ENCODE results near the gene TNS3. TPM values are rescaled to one million over a fixed set of nuclear protein-coding genes. Genes with fewer than 3 reads are reported as not detected.

The TNS3 gene
- total and polyA plus RNA-seq, 2 donors (not counting 1 experiment from before 2014, with no cell fraction given): 11.4 to 77.5 TPM

DNA sequence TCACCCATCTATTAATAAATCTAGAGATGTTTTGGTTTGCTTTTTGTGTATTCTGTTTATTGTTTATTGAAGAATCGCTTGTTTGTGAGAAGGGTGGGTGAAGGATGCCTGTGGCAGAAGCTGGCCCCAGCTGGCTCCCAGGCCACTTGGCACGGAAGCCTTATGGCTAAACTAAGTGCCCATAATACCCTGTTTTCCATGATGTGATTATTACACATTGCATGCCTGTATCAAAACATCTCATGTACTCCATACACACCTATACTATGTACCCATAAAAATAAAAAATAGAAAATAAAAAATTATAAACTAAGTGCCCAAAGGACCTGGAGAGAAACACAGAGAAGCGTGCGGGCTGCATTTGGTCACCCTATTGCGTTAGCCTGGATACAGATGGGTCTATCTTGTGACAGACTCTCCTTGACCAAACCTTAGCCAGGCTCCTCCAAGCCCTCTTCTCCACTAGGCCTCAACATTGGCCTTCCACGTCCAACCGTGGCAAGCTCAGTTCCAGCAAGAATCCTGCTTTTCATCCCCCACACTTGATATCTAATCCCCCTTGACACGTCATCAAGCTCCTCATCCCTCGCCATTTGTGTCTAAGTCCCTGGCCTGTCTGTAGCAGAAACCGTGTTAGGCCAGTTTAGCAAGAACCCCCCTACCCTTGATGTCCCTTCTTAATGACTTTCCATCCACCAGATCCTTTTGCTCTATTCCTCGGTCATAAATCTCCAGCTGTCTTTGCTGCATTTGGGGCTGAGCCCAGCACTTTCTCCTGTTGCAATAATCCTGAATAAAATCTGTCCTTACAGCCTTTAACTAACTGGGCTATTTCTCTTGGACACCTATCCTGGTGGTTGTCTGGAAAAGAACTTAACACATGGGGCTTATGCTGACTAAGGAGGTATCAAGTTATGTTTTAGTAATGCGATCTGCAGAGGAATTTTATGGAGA lies 245.2 kb downstream of the TNS3 start:
- CTCF ChIA-PET: no interaction called here
- Mint-ChIP-seq H3K27me3 (no peaks in the 10 kb centered on the region), H3K9me3 (ENCODE audit: insufficient read depth) (no peaks in the 10 kb centered on the region), H3K4me1 (no peaks in the 10 kb centered on the region), H3K4me3 (no peak overlapping the region), H3K27ac (no peak overlapping the region)
- intact Hi-C loops (cut with micrococcal nuclease): no loop called here
- peaks cover 0 to 4% of the 10 kb centered on the region in 2 experiments for H3K36me3 ChIP-seq (replicated peaks in 1 of 2; ENCODE audit: control extremely low read depth in 1 of 2, control insufficient read depth in 1 of 2, extremely low read depth in 1 of 2, insufficient read depth in 2 of 2, low read length in 1 of 2)
- H3K9me3 ChIP-seq (ENCODE audit: control extremely low read depth in 1 of 3, control insufficient read depth in 2 of 3, insufficient read depth in 1 of 3, low read length in 2 of 3): no peaks in the 10 kb centered on the region
- H3K27ac ChIP-seq (ENCODE audit: low read length in 2 of 2): no peak overlapping the region
- DNase-seq (no peak), ATAC-seq (ENCODE audit: low read depth) (no peak)
- no peaks in the 10 kb centered on the region for H3K27me3 ChIP-seq (replicated peaks in 1 of 4; ENCODE audit: control extremely low read depth in 1 of 4, control insufficient read depth in 3 of 4, insufficient read depth in 4 of 4, low read length in 3 of 4)
- POLR2A ChIA-PET: no interaction called here
- no peak overlapping the region for H2AFZ ChIP-seq (ENCODE audit: insufficient read depth, low read depth, low read length, poor library complexity, severe bottlenecking)
- no peak overlapping the region for H3K4me3 ChIP-seq (ENCODE audit: control extremely low read depth in 1 of 5, extremely low read depth in 1 of 5, insufficient read depth in 1 of 5, low read depth in 2 of 5, low read length in 4 of 5)
- H3K4me1 ChIP-seq (ENCODE audit: control insufficient read depth in 2 of 2, insufficient read depth in 2 of 2, low read length in 2 of 2): no peaks in the 10 kb centered on the region
- 98% methylated on average over 9 of the region's 12 CpGs for WGBS (ENCODE audit: insufficient coverage)
- no peaks in the 10 kb centered on the region for H4K20me1 ChIP-seq (ENCODE audit: control insufficient read depth, insufficient read depth, low read length, poor library complexity, severe bottlenecking)
- no peaks in the 10 kb centered on the region for H3K79me2 ChIP-seq (ENCODE audit: control insufficient read depth, insufficient read depth, low read length)
- no peak overlapping the region for H3K9ac ChIP-seq (ENCODE audit: low read length)
- H3K4me2 ChIP-seq (replicated peaks; ENCODE audit: low read depth, low read length, poor library complexity, severe bottlenecking): no peak overlapping the region
- TF ChIP-seq, protein P1, sequence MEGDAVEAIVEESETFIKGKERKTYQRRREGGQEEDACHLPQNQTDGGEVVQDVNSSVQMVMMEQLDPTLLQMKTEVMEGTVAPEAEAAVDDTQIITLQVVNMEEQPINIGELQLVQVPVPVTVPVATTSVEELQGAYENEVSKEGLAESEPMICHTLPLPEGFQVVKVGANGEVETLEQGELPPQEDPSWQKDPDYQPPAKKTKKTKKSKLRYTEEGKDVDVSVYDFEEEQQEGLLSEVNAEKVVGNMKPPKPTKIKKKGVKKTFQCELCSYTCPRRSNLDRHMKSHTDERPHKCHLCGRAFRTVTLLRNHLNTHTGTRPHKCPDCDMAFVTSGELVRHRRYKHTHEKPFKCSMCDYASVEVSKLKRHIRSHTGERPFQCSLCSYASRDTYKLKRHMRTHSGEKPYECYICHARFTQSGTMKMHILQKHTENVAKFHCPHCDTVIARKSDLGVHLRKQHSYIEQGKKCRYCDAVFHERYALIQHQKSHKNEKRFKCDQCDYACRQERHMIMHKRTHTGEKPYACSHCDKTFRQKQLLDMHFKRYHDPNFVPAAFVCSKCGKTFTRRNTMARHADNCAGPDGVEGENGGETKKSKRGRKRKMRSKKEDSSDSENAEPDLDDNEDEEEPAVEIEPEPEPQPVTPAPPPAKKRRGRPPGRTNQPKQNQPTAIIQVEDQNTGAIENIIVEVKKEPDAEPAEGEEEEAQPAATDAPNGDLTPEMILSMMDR (IDR thresholded peaks at IDR 0.05): no peak
- TF ChIP-seq EZH2 (IDR thresholded peaks at IDR 0.05; ENCODE audit: borderline replicate concordance, insufficient read depth, low read depth, low read length, poor library complexity, severe bottlenecking): no peak

Data from B cell (primary cell).